Stimulated activated CD8-positive, alpha-beta memory T cell treated with anti-CD3 and anti-CD28 coated beads, Interleukin-15, amount 100 ng/mL, for 1 hour (primary cell): ENCODE measurements around the gene TMEM238.
A peak's percentile ranks its signal among the peaks of the same experiment; 100 is the strongest.
"Not testable (repeated sequence)": the region's sequence is repeated elsewhere in the genome, so short reads cannot be mapped to it uniquely, and the experiment has no call there.

Experiments used
- DNase-seq: peaks from one replicate; pipeline ENCODE4 v3.0.0-alpha.2; 2020; ENCODE audit warnings: low read depth

Gene TMEM238

DNA sequence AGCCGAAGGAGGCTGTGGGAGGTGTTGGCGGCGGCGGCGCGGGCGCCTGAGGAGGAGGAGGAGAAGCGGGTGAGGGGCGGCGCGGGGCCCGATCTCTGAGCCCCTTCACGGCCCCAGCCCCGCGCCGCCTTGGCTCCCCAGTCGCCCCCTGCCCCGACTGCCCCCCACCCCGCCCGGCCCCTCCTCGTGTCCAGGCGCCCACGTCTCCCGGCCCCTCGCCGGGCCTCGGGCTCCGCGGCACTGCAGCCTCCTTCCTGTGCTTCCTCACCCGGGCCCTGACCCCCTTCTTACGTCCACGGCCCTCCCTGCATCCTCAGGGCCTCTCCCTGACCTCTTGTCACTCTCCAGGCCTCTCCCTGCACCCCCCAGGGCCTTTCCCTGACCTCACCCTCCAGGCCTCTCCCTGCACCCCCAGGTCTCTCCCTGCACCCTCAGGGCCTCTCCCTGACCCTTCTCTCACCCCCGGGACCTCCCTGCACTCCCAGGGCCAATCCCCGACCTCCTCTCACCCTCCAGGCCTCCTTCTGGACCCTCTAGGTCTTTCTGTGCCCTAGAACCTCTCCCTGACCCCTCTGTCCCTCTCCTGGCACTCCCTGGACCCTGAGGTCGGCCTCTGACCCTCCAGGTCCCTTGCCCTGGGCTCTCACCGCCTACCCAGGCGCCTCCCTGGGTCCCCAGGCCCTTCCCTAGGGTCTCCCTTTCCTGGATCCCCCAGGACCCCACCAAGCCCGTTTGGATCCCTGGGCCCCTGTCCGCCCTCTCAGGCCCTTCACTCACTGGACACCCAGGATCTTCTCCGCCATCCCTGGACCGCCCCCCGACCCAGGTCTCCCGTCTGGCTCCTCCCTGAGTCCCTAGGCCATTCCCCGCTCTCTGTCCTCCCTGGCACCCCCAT is 44.0 kb downstream of the TMEM238 start:
- DNase-seq, result no peak

DNA sequence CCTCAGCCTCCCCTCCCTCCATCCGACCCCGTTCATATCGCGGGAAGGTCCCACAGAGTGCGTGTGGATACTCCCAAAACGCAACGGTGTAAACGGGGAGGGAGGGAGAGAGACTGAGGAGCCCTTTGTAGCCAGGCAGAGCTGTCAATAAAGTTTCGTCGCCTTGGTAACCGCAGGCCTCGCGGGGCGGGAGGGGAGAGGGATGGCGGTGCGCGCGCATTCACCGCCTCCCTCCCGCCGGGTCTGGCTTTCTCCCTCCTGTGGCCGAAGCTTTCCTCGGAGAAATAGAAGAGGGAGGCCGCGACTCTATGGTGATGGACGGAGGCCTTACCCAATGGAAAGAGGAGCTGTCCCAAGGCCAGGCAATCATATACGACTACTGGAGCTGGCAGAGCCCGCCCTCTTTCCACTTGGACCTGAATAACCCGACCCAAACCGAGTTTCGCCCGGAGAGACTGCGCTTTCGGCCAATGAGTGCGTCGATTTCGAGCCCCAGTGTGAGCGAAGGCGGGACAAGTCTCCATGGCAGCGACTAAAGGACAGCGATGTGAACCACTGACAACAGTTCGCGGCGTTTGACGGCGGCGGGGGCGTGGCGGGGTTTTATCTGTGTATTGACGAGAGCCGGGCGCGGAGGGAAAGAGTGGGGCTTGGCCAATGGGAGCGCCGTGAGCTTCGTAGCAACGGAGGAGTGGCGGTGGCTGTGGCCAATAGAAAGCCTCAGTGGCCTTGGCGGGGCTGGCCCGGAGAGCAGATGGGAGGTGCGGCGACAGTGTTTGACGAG is 44.8 kb downstream of the TMEM238 start, which contains the start of gene KMT5C:
Gene KMT5C, plus strand, starts transcription at position 772 of the 784 bp plus-strand sequence. CDS start 2,061 bp downstream, outside the sequence.
- DNase-seq, result peak; percentile 100

DNA sequence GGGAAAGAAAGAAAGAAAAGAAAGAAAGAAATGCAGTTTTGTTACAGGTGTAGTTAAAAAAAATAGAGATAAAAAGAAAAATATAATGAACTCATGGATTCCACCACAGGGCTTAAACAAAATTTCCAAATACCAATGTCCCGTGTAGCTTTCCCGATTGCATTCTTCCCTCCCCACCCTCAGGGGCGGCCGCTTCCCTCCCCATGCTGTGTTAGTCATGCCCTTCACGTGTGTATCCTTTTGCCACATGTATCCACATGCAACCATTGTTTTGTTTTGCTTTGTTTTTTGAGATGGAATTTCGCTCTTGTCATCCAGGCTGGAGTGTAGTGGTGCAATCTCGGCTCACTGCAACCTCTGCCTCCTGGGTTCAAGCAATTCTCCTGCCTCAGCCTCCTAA is 48.0 kb downstream of the TMEM238 start:
- DNase-seq, result no peak

DNA sequence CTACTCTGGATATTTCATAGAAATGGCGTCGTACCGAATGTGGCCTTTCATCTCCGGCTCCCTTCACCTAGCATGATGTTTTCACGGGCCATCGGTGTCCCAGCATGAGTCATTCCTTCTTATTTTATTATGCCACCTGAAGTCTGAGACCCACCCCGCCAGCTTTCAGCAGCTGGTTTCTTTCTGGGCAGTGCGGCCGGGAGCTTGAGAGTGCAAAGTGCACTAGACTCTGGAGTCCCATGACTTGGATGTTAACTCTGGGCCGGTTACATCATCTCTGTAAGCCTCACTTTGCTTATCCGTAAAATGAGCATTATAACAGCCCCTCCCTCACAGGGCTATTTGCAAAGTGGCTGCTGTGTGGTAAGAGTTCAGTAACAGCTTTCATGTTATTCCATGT is 50.2 kb downstream of the TMEM238 start:
- no peak for DNase-seq

DNA sequence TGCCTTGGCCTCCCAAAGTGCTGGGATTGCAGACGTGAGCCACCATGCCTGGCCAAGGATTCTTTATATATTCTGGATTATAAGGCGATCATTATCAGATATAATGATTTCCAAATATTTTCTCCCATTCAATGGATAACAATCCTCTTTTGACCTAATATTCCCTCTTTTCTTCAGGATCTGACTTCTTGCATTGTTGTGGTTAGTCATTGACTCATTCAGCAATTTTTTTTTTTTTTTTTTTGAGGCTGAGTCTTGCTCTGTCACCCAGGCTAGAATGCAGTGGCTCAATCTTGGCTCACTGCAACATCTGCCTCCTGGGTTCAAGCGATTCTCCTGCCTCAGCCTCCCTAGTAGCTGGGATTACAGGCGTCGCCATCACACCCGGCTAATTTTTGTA is 54.3 kb downstream of the TMEM238 start:
- DNase-seq, result not testable (repeated sequence)
